ENCODE measurements around the gene POLD1. TPM values are rescaled to one million over a fixed set of nuclear protein-coding genes. Genes with fewer than 3 reads are reported as not detected.
"Not testable (repeated sequence)": the region's sequence is repeated elsewhere in the genome, so short reads cannot be mapped to it uniquely, and the experiment has no call there.

POLD1 gene
- total RNA-seq, 1 donor from 2014 or later, result 35.1 TPM

GRCh38 chr19:50384685-50385535 lies 763 bp downstream of the POLD1 start:
- peak overlapping the region; percentile 68 for H3K4me3 ChIP-seq
- peaks cover 33% of the 10 kb centered on the region for H3K36me3 ChIP-seq
- DNase-seq, result no peak
- peak overlapping the region; percentile 79 for H3K27ac ChIP-seq
- H3K9me3 ChIP-seq, result no peaks in the 10 kb centered on the region
- ATAC-seq, result no peak
- no peak for TF ChIP-seq CTCF (IDR thresholded peaks at IDR 0.05)
- H3K4me1 ChIP-seq, result peaks cover 38% of the 10 kb centered on the region
- H3K27me3 ChIP-seq (ENCODE audit: low read depth), result no peaks in the 10 kb centered on the region
- intact Hi-C loops (cut with DNase I), result no loop called here

GRCh38 chr19:50387176-50387867 lies 3.2 kb downstream of the POLD1 start:
- peak overlapping the region; percentile 56 for H3K27ac ChIP-seq
- ATAC-seq, result no peak
- no peaks in the 10 kb centered on the region for H3K27me3 ChIP-seq (ENCODE audit: low read depth)

GRCh38 chr19:50387868-50388245 lies 3.7 kb downstream of the POLD1 start:
- peaks cover 3% of the 10 kb centered on the region for H3K36me3 ChIP-seq
- H3K4me3 ChIP-seq, result peak overlapping the region; percentile 16
- DNase-seq (no peak), ATAC-seq (no peak)
- peak overlapping the region; percentile 56 for H3K27ac ChIP-seq
- no peaks in the 10 kb centered on the region for H3K27me3 ChIP-seq (ENCODE audit: low read depth)
- peaks cover 27% of the 10 kb centered on the region for H3K4me1 ChIP-seq
- intact Hi-C loops (cut with DNase I), result no loop called here
- no peak for TF ChIP-seq CTCF (IDR thresholded peaks at IDR 0.05)
- no peaks in the 10 kb centered on the region for H3K9me3 ChIP-seq

More at GRCh38 chr19:50387176-50387867, 3.2 kb downstream of the POLD1 start:
- DNase-seq, result peak; percentile 80
- intact Hi-C loops (cut with DNase I), result no loop called here
- H3K4me3 ChIP-seq, result peak overlapping the region; percentile 16
- H3K4me1 ChIP-seq, result peaks cover 28% of the 10 kb centered on the region
- no peak for TF ChIP-seq CTCF (IDR thresholded peaks at IDR 0.05)
- H3K9me3 ChIP-seq, result no peaks in the 10 kb centered on the region
- peaks cover 8% of the 10 kb centered on the region for H3K36me3 ChIP-seq

GRCh38 chr19:50390295-50390694 lies 6.1 kb downstream of the POLD1 start:
- H3K4me1 ChIP-seq, result peaks cover 10% of the 10 kb centered on the region
- peak overlapping the region; percentile 58 for H3K27ac ChIP-seq
- H3K4me3 ChIP-seq; H3K9me3 ChIP-seq; DNase-seq; intact Hi-C loops (cut with DNase I); H3K27me3 ChIP-seq (ENCODE audit: low read depth); H3K36me3 ChIP-seq: not testable (repeated sequence)
- ATAC-seq, result peak; percentile 57 to 59

GRCh38 chr19:50390952-50391351 lies 6.8 kb downstream of the POLD1 start:
- ATAC-seq; H3K36me3 ChIP-seq; H3K9me3 ChIP-seq; H3K4me3 ChIP-seq; H3K4me1 ChIP-seq; DNase-seq; intact Hi-C loops (cut with DNase I); H3K27me3 ChIP-seq (ENCODE audit: low read depth); H3K27ac ChIP-seq: not testable (repeated sequence)

GRCh38 chr19:50392759-50393158 lies 8.6 kb downstream of the POLD1 start:
- intact Hi-C loops (cut with DNase I), result no loop called here
- no peaks in the 10 kb centered on the region for H3K27me3 ChIP-seq (ENCODE audit: low read depth)
- DNase-seq (no peak), ATAC-seq (no peak)
- TF ChIP-seq CTCF (IDR thresholded peaks at IDR 0.05), result no peak
- no peaks in the 10 kb centered on the region for H3K9me3 ChIP-seq
- no peaks in the 10 kb centered on the region for H3K36me3 ChIP-seq
- H3K27ac ChIP-seq, result no peak overlapping the region
- H3K4me1 ChIP-seq, result no peaks in the 10 kb centered on the region
- no peak overlapping the region for H3K4me3 ChIP-seq
